ENCODE measurements around the gene ZFAND2A.
"Not testable (repeated sequence)": the region's sequence is repeated elsewhere in the genome, so short reads cannot be mapped to it uniquely, and the experiment has no call there.

ZFAND2A gene

DNA sequence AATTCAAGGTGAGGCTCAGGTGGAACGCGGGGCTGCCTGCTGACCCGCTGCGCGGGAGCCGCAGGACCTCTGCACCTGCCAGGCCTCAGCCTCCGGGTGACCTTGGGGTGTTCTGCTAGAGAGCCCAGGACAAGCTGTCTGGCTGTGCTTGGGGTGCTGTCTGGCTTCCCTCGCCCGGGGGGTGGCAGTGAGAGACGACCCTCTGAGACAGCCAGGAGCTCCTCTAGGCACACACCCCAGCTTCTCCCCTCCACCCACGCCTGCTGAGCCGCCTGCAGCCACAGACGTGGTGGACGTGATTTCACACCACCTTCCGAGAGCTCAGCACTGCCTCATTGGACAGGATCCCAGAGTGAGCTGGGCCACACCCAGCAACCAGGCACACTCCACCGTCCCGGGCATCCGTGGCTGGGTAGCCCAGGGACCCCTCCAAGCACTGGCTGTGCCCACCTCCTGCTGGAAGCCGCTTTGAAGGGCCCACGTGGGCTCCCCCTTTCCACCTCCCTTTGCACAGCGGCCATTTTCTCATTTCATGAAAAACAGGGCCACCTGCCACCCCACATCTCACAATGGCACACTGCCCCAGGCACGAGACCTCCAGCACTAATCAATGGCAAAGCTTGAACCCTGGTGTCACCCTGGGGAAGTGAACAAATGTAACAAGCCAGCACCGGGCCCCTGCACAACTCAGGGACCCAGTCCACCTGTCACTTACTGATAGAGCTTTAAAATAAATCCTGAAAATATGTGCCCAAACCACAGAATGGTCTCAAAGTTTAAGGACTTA lies 35.0 kb downstream of the ZFAND2A start:
- DNase-seq (ENCODE audit: low read depth in 3 of 3) = no peak

DNA sequence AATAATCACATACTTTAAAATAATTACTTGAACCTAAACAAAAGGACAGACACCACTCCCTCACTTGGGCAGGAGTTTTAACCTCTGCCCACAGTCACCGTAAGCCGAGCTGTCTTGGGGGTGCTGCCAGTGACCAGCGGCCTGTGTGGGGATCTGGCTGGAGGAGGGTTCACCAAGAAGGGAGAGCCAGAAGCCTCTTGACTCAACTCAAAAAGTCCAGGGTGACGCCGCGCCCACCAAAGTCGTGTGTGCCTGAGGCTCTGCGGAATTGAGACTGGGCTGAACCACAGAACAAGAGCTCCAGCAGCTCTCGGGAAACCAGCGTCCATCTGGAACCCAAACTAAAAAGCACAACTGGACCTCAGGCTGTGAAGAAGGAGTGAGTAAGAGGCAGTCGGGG lies 35.8 kb downstream of the ZFAND2A start:
- DNase-seq (ENCODE audit: low read depth in 3 of 3) = no peak

DNA sequence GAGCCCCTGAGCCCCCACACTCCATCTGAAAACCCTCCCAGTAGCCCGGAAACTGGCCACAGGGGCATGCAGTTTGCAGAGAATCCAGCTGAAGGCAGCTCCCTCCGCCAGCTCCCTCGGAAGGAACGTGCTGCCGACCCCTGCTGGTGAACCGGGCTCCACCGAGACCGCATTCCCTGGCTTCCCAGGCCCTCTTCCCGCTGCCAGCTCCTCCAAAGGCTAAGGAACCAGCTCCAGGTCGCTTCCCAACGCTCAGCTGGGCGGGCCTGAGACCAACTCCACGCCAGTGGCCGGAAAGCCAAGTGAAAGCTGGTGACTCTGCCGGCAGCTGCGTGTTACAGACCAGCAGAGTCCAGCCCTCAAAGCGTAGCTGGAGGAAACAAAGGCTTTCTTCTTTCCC lies 36.3 kb downstream of the ZFAND2A start:
- no peak for DNase-seq (ENCODE audit: low read depth in 3 of 3)

DNA sequence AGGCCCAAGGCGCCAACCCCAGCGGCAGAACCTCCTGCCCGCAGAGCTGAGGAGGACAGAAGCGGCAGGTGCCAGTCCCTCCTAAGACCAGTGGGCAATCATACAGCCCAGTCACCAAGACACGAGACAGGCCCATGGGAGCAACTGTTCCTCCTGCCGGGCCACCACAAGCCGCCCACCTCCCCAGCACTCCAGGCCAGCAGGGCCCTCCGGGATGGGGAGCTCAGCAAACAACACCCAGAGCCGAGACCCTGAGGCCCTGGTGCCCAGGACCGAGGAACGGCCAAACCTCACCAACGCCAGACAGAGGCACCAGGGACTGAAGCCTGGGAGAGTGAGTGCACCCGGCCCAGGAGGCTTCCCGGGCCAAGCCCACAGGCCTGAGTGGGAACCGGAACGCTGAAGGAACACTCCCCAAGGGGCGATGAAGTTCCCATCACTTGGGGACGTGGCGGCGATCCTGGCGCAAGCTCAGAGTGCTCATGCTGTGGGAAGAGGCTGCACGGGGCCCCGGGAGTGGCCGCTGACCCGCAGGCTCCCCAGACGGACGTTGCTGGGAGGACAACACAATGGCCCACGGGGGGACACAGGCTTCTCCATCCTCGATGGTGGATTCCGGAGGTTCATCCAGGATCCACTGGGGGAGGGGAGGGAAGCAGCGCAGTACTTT lies 37.0 kb downstream of the ZFAND2A start:
- DNase-seq (ENCODE audit: low read depth in 3 of 3) = no peak

DNA sequence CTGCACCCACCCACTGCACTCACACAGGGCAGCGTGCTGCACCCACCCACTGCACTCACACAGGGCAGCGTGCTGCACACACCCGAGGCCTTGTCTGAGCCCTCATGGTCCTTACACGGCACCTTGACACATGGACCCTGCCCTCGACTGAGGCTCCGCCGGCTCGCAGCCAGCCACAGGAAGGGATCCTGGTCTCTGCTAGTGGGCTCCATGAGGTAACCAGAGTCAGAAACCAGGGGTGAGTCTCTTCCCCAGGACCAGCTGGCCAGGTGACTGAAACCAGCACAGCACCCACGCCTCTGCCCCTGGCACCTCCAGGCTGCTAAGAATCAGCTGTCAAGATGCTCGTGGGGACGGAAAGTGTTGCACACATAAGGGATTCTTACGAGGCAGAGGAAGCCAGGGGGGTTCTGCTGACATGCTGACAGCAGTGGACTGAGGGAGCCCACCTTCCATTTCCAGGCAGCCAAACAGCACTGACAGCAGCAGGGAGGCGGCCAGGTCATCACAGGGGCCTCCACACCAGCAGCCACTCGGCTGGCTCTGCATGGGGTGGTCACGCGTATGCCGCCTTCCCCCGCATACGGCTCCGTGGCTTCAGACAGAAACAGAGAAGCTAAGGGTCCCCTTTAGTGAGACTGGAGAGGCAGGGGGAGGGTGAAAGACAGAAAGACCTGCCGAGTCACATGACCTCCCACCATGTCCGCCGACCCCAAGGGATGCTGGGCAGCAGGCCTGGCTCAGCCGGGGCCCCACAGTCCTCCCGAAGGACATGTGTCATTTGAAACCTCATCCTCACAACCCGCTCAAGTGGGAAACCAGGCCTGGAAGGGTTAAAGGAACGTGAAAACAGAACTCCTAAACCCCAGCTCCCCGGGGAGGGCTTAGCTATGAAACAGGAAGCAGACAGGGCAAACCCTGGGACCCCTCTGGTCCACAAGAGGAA lies 37.8 kb downstream of the ZFAND2A start:
- DNase-seq (ENCODE audit: low read depth in 3 of 3) = no peak

DNA sequence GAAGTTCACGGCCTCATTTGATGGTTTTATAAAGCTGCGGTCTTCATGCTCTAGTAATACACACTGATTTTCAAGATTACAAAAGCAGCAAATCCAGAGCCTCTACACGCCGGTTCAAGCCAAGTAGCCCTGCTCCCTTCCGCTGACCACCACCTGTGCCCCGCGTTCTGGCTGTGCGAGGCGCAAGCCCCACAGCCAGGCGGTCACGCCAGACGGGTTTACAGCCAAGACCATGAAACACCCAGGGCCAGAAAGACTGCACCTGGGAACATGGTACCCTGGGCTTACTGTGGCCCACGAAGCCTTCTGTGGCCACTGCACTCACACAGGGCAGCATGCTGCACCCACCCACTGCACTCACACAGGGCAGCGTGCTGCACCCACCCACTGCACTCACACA lies 38.5 kb downstream of the ZFAND2A start:
- DNase-seq (ENCODE audit: low read depth in 3 of 3) = no peak

DNA sequence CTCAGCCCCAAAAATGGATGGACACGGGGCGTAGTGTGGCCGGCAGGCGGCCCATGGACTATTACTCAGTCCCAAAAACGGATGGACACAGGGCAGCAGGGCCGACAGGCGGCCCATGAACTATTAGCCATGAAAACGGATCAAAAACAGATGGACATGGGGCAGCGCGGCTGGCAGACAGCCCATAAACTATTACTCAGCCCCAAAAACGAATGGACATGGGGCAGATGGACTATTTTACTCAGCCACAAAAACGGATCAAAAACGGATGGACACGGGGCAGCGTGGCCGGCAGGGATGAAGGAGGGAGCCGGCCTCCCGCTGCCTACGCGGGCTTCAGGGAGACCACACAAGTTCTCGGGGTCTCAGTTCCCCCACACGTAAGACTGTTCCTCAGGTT lies 39.2 kb downstream of the ZFAND2A start:
- DNase-seq (ENCODE audit: low read depth in 3 of 3) = no peak

DNA sequence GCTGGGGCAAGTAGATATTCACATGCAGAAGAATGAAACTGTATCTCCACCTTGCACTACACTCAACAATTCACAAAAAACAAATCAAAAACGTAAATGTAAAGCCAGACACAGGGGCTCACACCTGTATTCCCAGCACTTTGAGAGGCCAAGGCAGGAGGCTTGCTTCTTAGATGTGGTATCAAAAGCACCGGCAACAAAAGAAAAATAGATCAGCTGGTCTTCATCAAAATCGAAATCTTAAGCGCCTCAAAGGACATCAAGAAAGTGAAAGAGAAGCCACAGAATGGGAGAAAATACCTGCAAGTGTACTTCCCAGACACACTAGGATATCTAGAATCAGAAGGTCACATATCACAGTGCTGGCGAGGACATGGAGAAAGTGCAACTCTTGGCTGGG lies 40.8 kb downstream of the ZFAND2A start:
- no peak for DNase-seq (ENCODE audit: low read depth in 3 of 3)

DNA sequence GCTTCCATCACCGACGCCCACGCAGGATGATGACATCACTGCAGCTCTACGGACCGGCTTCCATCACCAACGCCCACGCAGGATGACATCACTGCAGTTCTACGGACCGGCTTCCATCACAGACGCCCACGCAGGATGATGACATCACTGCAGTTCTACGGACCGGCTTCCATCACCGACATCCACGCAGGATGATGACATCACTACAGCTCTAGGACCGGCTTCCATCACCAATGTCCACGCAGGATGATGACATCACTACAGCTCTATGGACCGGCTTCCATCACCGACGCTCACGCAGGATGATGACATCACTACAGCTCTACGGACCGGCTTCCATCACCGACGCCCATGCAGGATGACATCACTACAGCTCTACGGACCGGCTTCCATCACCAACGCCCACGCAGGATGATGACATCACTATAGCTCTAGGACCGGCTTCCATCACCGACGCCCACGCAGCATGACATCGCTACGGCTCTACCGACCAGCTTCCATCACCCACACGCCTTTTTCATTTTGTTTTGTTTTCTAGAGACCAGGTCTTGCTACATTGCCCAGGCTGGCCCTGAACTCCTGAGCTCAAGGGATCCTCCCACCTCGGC lies 42.6 kb downstream of the ZFAND2A start:
- no peak for DNase-seq (ENCODE audit: low read depth in 3 of 3)

DNA sequence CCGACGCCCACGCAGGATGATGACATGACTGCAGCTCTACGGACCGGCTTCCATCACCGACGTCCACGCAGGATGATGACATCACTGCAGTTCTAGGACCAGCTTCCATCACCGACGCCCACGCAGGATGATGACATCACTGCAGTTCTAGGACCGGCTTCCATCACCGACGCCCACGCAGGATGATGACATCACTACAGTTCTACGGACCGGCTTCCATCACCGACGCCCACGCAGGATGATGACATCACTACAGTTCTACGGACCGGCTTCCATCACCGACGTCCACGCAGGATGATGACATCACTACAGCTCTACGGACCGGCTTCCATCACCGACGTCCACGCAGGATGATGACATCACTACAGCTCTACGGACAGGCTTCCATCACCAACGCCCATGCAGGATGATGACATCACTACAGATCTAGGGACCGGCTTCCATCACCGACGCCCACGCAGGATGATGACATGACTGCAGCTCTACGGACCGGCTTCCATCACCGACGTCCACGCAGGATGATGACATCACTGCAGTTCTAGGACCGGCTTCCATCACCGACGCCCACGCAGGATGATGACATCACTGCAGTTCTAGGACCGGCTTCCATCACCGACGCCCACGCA lies 43.5 kb downstream of the ZFAND2A start:
- DNase-seq (ENCODE audit: low read depth in 3 of 3) = not testable (repeated sequence)

DNA sequence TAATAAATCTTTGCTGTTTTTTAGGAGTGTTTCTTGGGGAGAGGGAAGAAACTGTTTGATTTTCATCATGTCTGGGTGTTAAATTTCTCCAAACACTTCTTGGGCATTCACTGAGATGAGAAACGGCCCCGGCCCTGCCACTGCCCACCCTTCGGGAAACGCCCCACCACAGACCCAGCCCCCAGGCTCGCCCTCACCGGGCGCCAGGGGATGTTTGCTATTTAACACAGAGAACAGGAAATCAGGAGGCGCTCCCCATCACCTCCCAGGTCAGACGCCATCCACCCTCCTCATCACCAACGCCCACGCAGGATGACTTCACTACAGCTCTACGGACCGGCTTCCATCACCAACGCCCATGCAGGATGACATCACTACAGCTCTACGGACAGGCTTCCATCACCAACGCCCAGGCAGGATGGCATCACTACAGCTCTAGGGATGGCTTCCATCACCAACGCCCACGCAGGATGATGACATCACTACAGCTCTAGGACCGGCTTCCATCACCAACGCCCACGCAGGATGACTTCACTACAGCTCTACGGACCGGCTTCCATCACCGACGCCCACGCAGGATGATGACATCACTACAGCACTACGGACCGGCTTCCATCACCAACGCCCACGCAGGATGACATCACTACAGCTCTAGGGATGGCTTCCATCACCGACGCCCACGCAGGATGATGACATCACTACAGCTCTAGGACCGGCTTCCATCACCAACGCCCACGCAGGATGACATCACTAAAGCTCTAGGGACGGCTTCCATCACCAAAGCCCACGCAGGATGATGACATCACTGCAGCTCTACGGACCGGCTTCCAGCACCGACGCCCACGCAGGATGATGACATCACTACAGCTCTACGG lies 44.6 kb downstream of the ZFAND2A start:
- peak in 1 of 3 experiments; percentile 28 for DNase-seq (ENCODE audit: low read depth in 3 of 3)

DNA sequence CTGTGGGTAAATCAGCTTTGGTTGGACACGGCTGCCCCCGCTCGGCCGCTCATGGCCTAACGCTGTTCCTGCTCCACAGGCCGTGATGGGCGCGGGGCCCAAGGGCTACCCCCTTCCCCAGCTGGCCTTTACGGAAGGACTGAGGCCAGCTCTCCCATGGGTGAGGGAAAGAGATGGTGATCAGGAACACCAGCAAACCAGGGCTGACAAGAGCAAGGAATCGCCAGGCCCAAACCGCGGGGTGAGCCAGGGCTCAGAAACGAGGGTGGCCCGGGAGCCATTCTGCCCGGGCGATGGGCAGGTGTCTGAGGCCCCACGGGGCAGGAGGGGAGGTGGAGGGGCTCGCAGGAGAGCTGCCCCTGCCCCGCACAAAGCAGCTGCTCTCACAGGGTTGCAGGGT lies 45.5 kb downstream of the ZFAND2A start:
- no peak for DNase-seq (ENCODE audit: low read depth in 3 of 3)

DNA sequence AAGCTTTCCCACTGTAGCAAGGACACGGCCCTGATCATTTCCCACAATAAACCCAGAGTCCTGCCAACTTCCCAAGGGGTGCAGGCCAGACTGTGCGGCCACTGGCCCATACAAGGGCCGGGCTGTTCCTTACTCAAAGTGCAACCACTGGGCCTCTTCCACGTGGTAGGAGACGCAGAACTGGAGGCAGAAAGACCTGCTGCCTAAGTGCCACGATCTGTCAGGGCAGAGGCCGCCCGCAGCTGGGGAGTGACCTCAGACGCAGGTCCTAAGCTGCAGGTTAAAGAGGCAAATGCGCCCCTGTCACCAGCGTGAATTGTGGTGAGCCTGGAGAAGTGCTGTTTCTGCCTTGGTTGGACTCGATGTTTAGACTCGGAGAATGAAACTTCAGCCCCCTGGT lies 45.9 kb downstream of the ZFAND2A start:
- no peak for DNase-seq (ENCODE audit: low read depth in 3 of 3)

DNA sequence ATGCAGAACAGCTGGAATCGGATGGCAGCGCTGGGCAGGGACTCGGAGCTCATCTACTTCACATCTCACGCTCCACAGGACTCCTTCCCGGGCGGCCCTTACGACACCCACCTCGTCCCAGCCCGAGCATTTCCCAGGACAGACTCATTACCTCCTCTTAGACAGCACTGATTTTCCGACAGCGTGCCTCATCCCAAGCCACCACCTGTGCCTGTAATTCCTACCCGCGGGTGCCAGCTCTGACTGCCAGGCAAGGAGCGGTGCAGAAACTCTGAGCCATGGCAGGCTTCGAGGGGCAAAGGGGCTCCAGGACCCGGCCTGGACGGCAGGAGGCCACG lies 46.5 kb downstream of the ZFAND2A start:
- DNase-seq (ENCODE audit: low read depth in 3 of 3) = no peak

DNA sequence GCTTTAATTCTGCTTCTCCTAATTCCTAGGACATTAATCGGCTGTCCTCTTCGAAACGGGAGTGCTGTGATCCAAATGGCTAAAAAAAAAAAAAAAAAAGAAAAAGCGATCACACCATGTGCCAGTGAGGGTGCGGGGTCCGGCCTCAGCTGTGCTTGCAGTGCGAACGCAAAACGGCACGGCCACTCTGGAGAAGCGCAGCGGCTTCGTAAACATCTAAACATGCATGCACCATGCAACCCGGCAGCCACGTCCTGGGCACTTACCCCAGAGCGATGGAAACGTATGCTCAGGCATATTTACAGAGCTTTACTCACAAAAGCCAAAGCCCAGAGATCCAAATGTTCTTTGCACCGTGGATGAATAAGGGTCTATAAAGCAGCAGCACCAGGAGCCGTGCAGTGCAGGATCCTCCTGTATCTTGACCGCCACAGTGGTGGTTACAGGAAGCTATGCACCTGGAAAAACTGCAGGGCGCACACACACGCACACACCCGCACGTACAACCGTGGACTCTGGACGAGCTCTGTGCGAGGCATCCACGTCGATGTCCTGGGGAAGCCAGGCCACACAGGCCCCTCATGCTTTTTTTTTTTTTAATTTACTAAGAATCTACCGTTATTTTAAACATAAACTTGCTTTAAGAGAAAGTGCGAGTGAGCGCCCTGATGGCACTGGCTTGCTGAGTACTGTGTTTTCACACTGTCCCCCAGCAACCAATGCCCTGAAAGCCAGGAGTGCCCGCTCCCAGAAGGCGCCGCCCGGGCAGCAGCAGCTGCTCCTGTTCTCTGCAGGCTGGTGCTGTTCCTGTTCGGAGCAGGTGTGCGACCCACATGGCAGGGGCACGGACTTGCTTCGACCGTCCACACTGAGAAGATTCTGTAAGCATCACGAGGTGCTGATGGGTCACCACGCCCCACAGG lies 47.1 kb downstream of the ZFAND2A start:
- DNase-seq (ENCODE audit: low read depth in 3 of 3) = no peak

DNA sequence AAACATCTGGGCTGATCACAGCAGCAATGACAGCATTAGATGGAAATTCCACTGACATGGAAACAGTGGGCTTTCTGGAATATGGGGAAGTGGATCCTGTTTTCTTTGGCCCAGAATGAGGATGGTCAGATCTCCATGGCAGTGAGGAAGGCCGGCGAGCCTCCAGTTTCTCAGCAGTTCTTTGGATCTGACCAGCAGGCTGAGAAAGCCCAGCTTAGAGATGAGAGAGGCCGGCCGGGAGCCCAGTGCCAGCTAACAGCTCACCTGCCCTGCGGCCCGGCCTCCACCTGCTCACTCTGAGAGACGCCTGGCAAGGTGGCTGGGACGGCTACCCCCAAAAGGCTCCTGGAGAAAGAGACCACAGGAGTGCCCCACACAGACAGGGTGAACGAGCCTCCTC lies 47.9 kb downstream of the ZFAND2A start:
- no peak for DNase-seq (ENCODE audit: low read depth in 3 of 3)

DNA sequence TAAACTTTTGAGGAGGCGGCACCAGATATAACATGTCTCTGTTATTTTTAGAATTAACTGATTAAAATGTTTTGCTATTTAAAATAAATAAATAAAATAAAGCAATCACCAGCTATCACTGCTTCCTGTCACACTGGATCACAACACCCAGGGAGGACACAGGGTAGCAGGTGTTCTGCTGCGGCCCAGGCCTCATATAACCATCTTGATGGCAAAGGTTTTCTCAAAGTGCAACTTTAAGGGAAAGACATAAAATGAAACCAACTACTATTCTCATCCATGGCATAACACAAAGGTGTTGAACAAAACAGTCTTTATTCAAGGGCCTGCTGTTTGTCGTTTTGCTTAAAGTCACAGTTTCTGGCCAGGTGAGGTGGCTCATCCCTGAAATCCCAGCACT lies 48.8 kb downstream of the ZFAND2A start:
- DNase-seq (ENCODE audit: low read depth in 3 of 3) = no peak

DNA sequence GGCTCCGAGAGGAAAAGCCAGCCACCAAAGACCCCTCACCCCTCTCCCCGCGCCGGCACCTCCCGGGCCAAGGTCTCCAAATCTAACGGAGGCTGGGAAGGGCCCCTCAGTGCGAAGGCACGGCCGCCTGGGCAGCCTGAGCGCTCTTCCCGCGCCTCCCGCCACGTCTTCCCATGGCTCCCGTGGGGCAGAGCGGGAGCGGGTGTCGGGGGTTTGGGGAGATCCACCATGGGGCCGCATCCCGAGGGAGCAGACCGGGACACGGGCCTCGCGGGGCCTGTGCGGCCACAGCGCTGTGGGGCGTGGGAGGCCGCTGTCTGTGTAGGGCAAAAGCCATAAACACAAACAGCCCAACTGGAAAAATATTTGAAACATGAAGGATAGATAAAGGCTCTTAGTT lies 49.6 kb downstream of the ZFAND2A start:
- DNase-seq (ENCODE audit: low read depth in 3 of 3) = no peak

DNA sequence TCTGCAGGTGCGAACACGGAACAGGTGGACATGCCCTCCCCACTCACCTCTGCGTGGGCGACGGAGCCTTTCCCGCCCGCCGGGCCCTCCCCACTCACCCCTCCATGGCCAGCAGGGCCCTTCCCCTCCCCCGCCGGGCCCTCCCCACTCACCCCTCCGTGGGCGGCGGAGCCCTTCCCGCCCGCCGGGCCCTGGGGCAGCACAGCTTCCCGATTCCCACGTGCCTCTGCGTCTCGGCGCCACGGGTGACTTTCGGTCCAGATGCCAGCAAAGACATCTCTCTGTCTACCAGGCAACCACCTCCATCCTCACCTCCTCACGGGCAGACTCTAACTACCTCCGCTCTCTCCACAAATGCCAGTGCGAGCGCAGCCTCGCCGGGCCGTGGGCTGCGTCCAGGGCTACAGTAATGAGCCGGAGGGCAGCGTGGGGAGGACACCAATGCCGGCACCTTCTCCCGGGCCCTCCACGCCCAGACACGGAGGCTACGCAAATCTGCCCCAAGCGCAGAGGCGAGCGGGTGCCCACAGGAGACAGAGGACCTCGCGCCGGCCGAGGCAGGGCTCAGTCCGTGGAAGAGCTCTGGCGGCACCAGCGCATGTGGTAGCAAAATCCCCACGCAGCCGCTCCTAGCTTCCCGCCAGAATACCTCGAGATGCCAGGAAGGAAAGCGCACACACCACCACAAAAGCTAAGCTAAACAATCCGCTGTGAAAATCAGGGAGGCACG lies 50.2 kb downstream of the ZFAND2A start:
- DNase-seq (ENCODE audit: low read depth in 3 of 3) = no peak
